IPS-11a (cell line): Measurements from ENCODE around the gene ZNF836.

ENCODE experiments used
- H3K4me3 ChIP-seq: one replicate; pipeline ENCODE4 v1.5.1; 2013; ENCODE audit warnings: low read depth, low read length, control low read depth

ZNF836 gene

GRCh38 chr19:52188822-52189734, 17.7 kb upstream of the ZNF836 start:
- H3K4me3 ChIP-seq = peak overlapping the region; percentile 39

DNA sequence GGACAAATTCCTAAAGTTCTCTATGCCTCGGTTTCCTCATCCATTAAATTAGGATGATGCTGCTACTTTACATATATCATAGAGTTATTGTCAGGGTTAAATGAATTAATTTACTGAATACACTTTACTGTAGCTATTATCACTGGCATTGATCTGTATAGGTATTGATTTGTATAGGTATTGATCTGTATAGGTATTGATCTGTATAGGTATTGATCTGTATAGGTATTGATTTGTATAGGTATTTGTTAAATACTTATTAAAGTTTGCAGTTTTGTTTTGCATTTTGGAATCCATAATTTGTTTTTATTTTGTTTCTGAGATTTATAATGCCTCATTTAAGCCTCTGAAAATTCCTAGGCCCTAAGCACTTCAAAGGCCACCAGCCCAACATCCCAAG, 16.0 kb upstream of the ZNF836 start:
- no peak overlapping the region for H3K4me3 ChIP-seq

GRCh38 chr19:52176574-52176973, 5.2 kb upstream of the ZNF836 start:
- no peak overlapping the region for H3K4me3 ChIP-seq

DNA sequence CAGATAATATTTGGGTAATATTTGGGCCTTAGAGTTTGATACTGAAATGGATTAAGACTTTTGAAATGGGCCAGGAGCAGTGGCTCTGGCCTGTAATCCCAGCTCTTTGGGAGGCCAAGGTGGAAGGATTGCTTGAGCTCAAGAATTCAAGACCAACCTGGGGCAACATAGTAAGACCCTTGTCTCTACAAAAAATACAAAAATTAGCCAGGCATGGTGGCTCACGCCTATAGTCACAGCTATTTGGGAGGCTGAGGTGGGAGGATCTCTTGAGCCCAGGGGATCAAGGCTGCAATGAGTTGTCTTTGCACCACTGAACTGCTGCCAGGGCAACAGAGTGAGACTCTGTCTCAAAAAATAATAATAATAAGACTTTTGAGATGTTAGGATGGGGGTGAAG, 926 bp upstream of the ZNF836 start:
- no peak overlapping the region for H3K4me3 ChIP-seq

DNA sequence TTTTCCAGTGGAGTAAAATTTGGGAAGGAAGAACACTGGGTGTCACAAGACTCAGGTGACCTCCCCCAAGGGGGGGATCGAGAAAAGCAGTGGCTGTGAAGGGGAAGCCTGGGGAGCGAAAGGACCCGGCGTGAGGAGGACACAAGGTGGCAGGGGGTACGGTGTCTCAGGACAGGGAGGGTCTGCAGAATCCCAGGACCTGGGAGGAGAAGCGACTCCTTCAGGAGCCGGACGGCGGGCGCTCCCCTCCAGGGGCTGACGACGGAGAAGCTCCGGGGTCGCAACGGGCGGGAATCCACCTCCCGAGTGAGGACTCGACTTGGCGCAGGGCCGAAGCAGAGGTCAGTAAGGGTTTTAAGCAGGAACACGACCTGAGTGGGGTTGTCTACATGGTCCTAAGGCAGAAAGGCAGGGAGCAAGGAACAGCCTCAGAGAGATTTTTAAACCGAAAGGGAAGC, 529 bp downstream of the ZNF836 start:
- H3K4me3 ChIP-seq = peak overlapping the region; percentile 79

GRCh38 chr19:52170304-52170703, 1.1 kb downstream of the ZNF836 start:
- H3K4me3 ChIP-seq = peak overlapping the region; percentile 79

DNA sequence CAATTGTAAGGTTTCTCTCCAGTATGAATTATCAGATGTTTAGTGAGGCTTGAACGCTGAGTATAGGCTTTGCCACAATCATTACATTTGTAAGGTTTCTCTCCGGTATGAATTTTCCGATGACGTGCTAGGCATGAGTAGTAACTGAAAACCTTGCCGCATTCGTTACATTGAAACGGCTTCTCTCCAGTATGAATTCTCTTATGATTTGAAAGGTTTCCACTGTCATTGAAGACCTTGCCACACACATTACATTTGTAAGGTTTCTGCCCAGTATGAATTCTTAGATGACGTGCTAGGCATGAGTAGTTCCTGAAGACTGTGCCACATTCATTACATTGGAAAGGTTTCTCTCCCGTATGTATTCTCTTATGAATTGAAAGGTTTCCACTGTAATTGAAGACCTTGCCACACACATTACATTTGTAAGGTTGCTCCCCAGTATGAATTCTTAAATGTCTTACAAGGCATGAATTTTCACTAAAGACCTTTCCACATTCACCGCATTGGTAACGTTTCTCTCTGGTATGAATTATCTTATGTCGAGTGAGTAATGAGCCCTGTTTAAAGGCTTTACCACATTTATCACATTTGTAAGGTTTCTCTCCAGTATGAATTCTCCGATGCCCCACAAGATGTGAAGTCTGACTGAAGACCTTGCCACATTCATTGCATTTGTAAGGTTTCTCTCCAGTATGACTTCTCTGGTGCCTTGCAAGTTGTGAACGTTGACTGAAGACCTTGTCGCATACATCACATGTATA, 15.6 kb downstream of the ZNF836 start:
- H3K4me3 ChIP-seq = no peak overlapping the region

- H3K4me3 ChIP-seq = no peak overlapping the region
Observed at GRCh38 chr19:52148256-52148655, 23.2 kb downstream of the ZNF836 start.

GRCh38 chr19:52142001-52142595, 29.3 kb downstream of the ZNF836 start:
- no peak overlapping the region for H3K4me3 ChIP-seq

GRCh38 chr19:52141203-52141602, 30.2 kb downstream of the ZNF836 start:
- no peak overlapping the region for H3K4me3 ChIP-seq

- H3K4me3 ChIP-seq = no peak overlapping the region
Observed at GRCh38 chr19:52140032-52140710, 31.2 kb downstream of the ZNF836 start.

DNA sequence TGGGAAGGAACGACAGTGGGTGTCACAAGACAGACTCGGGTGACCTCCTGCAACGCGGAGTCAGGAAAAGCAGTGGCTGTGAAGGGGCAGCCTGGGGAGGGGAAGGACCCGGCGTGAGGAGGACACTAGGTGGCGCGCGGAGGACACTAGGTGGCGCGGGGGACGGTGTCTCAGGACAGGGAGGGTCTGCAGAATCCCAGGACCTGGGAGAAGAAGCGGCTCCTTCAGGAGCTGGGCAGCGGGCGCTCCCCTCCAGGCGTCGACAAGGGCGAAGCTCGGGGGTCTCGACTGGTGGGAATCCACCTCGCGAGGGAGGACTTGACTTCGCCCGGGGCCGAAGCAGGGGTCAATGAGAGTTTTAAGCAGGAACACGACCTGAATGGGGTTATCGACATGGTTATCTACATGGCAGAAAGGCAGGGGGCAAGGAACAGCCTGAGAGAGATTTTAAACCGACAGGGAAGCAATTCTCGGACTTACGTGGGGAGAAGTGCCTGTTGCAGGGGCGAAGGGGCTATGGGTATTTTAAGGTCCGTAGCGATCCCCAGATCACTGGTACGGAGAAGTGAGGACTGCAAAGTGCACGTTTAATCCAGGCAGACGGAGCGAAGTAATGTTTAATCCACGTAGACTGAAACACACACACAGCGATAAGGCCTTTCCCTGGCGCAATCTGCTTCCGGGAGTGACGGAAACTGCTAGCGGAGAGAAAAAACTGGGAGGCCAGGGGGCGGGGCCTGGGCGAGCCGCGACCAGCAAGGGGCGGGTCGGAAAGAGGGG, 32.0 kb downstream of the ZNF836 start, which contains the start of gene ZNF616:
Gene ZNF616 (minus strand): TSS at position 687 of the 780 bp plus-strand sequence. CDS start 9,426 bp downstream, outside the sequence.
- H3K4me3 ChIP-seq = peak within 1 kb of the TSS; percentile 99

DNA sequence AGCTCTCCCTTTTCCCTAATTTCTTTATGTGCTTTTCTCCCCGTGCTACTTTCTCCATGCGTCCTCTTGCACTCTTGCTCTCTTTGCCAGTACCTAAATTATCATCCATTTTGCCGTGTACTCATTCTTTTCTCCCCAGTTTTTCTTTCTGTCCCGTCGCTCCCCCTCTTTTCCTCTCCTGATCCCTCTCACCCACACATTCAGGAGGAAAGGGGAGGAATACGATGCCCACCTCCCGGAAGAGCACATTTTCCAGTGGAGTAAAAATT, 32.5 kb downstream of the ZNF836 start:
- H3K4me3 ChIP-seq = peak overlapping the region; percentile 99

GRCh38 chr19:52138278-52138982, 33.0 kb downstream of the ZNF836 start:
- peak overlapping the region; percentile 99 for H3K4me3 ChIP-seq

GRCh38 chr19:52120286-52120685, 51.1 kb downstream of the ZNF836 start:
- no peak overlapping the region for H3K4me3 ChIP-seq

DNA sequence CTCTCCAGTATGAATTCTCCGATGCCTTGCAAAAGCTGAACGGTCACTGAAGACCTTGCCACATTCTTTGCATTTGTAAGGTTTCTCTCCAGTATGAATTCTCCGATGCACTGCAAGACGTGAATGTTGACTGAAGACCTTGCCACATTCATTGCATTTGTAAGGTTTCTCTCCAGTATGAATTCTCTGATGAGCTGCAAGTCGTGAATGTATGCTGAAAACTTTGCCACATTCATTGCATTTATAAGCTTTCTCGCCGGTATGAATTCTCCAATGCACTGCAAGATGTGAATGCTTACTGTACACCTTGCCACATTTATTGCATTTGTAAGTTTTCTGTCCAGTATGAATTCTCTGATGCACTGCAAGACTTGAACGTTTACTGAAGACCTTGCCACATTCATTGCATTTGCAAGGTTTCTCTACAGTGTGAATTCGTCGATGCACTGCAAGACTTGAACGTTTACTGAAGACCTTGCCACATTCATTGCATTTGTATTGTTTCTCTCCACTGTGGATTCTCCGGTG, 55.8 kb downstream of the ZNF836 start:
- no peak overlapping the region for H3K4me3 ChIP-seq

GRCh38 chr19:52114691-52115090, 56.7 kb downstream of the ZNF836 start:
- no peak overlapping the region for H3K4me3 ChIP-seq

DNA sequence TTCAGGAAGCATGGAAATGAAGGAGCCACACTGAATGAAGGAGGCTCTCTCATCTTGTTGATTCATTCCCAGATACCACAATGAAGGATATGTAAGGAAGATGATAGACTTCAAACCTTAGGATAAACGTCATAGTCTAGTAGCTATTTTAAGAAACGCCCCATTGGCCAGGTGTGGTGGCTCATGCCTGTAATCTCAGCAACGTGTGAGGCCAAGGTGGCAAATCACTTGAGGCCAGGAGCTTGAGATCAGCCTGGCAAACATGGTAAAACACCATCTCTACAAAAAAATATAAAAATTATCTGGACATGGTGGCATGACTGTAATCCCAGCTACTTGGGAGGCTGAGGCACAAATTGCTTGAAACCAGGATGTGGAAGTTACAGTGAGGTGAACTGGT, 58.8 kb downstream of the ZNF836 start:
- no peak overlapping the region for H3K4me3 ChIP-seq

DNA sequence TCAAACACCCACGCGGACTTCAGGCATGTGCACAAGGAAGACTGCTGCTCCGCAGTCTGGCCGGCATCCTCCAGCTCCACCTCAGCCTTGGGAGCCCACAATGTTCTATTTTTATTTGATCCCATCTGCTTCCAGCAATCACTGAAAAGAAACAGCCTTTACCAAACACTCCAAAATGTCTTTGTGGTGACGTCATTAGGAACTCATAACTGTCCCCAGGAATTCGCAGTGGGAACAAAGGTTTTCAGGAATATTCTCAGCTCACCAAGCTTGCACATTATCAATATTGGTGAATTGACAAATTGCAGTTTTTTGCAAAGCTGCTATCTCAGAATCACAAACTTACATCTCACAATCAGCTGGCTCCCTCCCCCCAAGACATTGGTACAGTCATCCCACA, 60.6 kb downstream of the ZNF836 start:
- H3K4me3 ChIP-seq = no peak overlapping the region
